22Rv1 (cell line): Measurements from ENCODE around the gene MXRA7.

ENCODE experiments used
- H3K27ac ChIP-seq: fragments of 450-650 bp; 2 replicates; pipeline ENCODE4 v1.5.1; 2017
- ZFX ChIP-seq: fragments of 450-650 bp; IDR thresholded peaks from 2 replicates; pipeline ENCODE4 v1.6.1; 2017; ENCODE audit warnings: antibody characterized with exemption, borderline replicate concordance
- TF ChIP-seq, protein P1 (sequence below): fragments of 450-650 bp; IDR thresholded peaks from 2 replicates; pipeline ENCODE4 v1.5.1; 2017; ENCODE audit warnings: mild to moderate bottlenecking

Gene MXRA7

DNA sequence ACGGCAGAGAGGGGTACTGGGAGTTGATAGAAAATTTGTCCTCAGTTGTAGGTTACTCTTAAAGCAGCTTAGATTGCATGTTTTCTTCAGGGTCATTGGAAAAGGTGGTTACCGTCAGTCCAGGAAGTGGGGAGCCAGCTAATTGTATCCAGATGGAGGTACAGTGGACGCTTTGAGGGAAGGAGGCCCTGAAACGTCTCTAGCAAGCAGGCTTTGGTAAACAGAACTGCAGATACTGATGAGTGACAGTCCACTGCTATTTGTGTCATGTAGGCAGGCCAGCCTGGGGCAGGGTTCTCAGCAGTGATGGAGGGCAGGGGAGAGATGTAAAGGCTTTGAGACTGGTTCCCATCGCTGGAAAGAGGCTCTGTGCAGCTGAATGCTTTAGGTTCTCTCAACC lies 37.0 kb downstream of the MXRA7 start:
- peak overlapping the region; percentile 89; the same call in 1 of the 2 replicates for H3K27ac ChIP-seq
- TF ChIP-seq, protein P1, sequence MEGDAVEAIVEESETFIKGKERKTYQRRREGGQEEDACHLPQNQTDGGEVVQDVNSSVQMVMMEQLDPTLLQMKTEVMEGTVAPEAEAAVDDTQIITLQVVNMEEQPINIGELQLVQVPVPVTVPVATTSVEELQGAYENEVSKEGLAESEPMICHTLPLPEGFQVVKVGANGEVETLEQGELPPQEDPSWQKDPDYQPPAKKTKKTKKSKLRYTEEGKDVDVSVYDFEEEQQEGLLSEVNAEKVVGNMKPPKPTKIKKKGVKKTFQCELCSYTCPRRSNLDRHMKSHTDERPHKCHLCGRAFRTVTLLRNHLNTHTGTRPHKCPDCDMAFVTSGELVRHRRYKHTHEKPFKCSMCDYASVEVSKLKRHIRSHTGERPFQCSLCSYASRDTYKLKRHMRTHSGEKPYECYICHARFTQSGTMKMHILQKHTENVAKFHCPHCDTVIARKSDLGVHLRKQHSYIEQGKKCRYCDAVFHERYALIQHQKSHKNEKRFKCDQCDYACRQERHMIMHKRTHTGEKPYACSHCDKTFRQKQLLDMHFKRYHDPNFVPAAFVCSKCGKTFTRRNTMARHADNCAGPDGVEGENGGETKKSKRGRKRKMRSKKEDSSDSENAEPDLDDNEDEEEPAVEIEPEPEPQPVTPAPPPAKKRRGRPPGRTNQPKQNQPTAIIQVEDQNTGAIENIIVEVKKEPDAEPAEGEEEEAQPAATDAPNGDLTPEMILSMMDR, result no peak
- no peak for TF ChIP-seq ZFX

DNA sequence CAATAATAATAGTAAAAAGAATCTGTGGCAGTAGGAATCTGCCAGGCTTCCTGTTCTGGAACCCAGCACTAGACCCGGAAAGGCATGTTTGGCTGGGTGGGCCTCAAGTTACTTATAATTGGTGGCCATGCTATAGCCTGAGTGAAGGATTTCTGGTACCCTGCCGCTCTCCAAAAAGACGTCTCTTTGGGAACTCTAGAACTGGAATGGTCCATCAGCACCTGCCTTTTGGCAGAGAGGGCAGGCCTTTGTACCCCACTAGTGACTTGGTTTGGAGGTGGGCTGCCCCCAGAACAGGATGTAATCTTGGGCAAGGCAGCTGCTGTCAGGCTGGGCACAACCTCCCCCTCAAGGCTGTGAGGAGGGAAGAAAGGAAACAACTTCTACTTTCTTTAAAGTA lies 37.9 kb downstream of the MXRA7 start:
- no peak for TF ChIP-seq ZFX
- TF ChIP-seq, protein P1, result no peak
- H3K27ac ChIP-seq, result peak overlapping the region; percentile 89

DNA sequence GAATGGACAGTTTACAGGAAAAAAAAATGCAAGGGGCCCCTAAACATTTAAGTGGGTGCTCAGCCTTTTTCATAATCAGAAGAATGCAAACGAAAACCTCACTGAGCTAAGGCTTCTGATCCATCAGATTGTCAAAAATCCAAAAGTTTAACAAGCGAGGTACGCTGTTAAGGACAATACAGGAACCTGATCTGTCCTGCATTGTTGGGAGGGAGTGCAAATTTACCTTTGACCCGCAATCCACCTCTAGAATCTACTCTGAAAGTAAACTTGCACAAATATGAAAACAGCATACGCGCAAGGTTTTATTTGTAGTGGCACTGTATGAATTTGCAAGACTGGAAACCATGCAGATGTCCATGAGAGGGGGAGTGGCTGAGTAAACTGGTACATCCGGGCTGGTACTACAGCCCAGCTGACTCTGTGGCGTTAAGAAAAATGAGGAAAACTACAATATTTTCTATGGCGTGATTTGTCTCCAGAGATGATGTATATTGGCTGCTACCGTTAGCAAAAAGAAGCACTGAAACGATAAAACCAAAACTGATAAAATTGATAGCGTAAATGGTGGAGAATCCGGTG lies 38.4 kb downstream of the MXRA7 start:
- no peak for TF ChIP-seq ZFX
- TF ChIP-seq, protein P1, result no peak
- peak overlapping the region; percentile 89 for H3K27ac ChIP-seq

DNA sequence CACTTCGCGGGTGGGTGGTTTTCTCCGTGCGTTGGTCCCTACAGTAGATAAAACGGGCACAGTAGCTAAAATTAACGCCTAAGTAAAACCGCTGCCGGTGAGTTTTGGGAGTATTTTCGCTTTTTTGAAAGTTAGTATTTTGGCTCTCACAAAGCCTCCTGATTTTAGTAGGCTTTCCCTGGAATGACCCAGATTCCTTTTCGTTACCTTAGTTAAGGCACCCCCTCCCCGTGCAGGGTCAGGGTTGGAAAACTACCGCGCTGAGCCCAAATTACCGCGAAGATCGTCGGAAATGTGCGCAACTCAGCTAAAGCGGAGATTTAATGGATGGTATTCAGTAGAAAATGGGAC lies 38.9 kb downstream of the MXRA7 start:
- H3K27ac ChIP-seq, result peak overlapping the region; percentile 89
- TF ChIP-seq ZFX, result no peak
- TF ChIP-seq, protein P1, result no peak

DNA sequence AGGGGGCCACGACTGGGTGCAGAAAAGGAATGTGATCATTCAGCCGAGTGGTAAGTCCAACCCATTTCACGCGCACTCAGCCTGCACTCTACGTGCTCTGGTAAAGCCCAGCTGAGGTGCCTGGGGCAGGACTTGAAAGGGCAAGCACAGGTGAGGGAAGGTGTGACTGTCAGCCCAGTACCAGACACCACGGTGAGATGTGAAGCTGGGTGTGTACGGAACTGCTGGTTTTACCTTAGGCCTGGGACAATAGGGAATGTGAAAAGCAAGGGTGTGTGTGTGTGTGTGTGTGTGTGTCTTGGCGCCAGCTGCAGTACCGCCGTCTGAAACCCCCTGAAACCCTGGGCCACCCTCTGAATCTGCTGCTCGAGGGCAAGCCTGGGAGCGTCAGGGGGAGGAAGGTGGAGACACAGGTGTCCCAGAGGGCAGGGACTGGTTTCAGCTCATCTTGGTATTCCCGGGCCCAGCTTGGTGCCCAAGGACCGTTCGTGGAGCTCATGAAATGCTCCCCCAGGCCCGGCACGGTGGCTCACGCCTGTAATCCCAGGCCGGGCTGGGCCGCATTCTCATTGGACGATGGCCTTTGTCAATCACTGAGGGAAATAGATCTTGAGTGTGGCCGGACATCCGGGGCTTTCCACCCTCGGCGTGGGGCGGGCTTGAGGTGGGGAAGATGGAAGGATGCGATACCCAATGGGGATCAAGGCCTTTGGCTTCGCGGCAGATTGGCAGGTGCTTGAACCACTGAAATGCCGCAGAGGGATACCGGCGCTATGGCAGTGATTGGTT lies 39.4 kb downstream of the MXRA7 start:
- H3K27ac ChIP-seq, result peak overlapping the region; percentile 89
- no peak for TF ChIP-seq ZFX
- TF ChIP-seq, protein P1, result no peak

DNA sequence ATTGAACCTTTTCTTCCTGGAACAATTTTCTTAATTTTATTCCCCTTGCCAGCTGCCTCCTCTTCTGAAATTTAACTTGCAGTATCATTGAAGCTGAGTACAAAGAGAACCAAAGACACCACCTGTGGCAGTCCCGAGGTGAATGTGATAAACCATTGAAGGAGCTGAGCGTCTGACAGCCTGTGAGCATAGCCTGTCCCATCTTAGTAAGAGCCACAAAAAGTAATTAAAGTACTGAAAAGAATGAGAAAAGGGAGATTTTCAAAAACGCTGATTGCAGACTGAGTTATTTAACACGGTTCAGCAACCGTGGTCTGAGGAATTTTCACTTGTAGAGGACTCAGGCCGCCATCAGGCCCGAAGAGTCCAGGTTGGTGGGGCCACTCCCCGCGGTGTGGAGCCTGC lies 40.0 kb downstream of the MXRA7 start:
- peak overlapping the region; percentile 89 for H3K27ac ChIP-seq
- TF ChIP-seq, protein P1, result no peak; the same call in 1 of the 2 replicates
- TF ChIP-seq ZFX, result no peak
